GM19438 (cell line): Measurements from ENCODE around the gene TYRP1.
"Not testable (repeated sequence)": the region's sequence is repeated elsewhere in the genome, so short reads cannot be mapped to it uniquely, and the experiment has no call there.

Source experiments
- ATAC-seq: cut with Tn5 transposase; IDR thresholded peaks from one replicate; pipeline ENCODE4 v1.9.1; 2021; ENCODE audit warnings: low read depth; ENCODE audit not compliant: unreplicated experiment

The TYRP1 gene

DNA sequence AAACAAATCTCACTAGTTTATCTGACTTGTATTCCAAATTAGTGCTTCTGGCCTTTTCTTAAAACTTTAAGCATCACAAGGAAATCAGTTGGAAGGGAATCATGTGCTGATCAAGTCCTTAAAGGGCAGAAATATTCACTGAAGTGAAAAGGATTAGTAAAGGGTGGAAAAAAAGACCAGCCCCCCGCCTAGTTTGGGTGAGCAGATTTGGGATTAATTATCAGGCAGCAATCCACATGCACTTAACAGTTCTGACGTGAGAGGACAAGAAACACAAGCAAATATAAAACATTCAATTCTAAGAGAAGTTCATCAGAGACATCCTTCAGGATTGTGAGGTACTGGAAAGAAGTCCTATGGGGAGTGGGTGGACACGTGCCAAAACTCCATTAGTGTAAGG lies at the start of gene TYRP1:
Gene TYRP1, plus strand, starts transcription at position 245 of the 400 bp plus-strand sequence. CDS start 612 bp downstream, outside the sequence.
- no peak for ATAC-seq

GRCh38 chr9:12643686-12644085 lies 49.5 kb upstream of the TYRP1 start:
- no peak for ATAC-seq

- ATAC-seq: no peak
Measured at GRCh38 chr9:12648925-12649324, 44.3 kb upstream of the TYRP1 start.

GRCh38 chr9:12651125-12651524 lies 42.1 kb upstream of the TYRP1 start:
- no peak for ATAC-seq

- no peak for ATAC-seq
Measured at GRCh38 chr9:12652973-12653372, 40.2 kb upstream of the TYRP1 start.

DNA sequence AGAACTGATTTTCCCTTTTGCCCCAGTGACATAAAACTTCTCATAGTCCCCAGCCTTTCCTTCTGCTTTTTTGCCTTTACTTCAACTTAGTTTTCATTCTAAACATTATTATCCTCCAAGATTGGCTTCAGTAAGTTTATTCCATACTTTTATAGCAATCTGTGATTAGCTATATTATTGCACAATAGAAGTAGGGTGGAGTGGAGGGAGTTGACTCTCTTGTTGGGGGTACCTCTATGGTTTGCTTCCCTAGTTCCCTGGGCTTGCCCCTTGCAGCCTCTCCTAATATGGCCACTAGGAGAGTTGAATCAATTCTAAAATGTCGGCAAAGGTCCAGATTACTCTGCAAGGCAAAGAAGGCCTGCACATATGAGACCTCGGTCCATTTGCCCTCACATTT lies 36.4 kb upstream of the TYRP1 start:
- no peak for ATAC-seq

- no peak for ATAC-seq
Measured at GRCh38 chr9:12657233-12657632, 36.0 kb upstream of the TYRP1 start.

DNA sequence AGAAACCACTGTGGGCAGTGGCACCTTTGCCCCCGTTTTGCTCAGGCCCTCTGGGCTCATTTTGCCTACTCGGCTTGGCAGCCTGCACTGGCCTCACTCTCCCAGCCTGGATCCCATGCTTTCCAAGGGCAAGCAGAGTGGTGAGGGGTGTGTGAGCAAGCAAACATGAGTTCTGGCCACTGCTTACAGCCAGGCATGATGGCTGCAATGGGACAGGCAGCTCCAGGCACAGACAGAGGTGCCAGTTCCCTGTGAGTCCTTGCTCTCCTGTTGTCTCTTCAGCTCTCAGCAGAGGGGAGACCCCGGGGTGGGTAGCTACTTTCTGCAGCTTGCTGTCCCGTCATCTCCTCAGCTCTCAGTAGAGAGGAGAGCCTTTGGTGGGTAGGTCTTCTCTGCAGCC lies 35.2 kb upstream of the TYRP1 start:
- ATAC-seq: no peak

- no peak for ATAC-seq
Measured at GRCh38 chr9:12658531-12659209, 34.5 kb upstream of the TYRP1 start.

DNA sequence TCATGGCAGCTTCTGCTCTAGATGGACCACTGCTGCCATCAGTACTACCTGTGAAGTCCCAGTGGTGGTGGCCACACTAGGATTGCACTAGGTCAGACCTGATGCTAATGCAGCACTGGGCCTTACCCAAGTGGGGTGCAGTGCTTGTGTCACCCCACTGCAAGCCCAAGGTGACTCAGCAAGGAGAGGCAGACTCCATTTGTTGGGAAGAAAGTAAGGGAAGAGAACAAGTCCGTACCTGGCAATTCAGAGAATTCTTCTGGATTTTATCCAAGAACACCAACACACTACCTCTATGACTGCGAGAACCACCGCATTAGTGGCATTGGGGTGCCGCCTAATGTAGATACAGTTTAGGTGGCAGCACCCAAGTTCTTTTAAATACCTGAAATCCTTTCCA lies 34.0 kb upstream of the TYRP1 start:
- ATAC-seq: no peak

DNA sequence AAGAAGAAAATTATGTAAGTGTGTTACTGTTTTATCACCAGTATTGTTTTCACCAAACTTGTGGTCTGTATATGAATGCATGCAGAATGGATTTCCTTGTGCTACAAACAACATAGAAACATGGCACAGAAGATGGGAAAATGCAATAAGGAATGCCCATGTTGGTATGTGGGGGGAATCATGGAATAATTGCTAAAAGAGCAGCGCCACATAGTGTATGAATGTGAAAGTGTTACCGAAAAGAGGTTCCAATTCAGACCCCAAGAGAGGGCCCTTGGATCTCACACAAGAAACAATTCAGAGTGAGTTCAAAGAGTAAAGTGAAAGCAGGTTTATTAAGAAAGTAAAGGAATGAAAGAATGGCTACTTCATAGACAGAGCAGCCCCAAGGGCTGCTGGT lies 26.4 kb upstream of the TYRP1 start:
- ATAC-seq: no peak

- ATAC-seq: no peak
Measured at GRCh38 chr9:12667892-12668291, 25.3 kb upstream of the TYRP1 start.

DNA sequence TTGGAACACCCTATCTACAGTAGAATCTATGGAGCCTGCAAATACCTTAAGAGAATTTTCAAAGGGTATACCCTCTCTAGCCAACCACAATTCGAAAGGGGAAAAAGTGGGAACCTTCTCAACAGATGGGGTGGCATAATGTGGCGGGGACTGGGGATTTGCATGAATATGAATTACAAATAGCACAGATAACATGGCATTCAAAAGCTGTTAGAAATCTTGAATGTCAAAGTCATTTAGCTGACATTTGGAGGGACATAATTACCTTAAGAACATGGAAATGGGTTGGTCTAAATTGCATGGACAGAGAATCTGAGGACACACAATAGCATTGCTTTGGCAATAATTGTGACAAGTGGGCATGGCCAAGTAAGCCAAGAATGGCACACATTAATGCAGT lies 23.2 kb upstream of the TYRP1 start:
- ATAC-seq: no peak

GRCh38 chr9:12674961-12675360 lies 18.2 kb upstream of the TYRP1 start:
- no peak for ATAC-seq

DNA sequence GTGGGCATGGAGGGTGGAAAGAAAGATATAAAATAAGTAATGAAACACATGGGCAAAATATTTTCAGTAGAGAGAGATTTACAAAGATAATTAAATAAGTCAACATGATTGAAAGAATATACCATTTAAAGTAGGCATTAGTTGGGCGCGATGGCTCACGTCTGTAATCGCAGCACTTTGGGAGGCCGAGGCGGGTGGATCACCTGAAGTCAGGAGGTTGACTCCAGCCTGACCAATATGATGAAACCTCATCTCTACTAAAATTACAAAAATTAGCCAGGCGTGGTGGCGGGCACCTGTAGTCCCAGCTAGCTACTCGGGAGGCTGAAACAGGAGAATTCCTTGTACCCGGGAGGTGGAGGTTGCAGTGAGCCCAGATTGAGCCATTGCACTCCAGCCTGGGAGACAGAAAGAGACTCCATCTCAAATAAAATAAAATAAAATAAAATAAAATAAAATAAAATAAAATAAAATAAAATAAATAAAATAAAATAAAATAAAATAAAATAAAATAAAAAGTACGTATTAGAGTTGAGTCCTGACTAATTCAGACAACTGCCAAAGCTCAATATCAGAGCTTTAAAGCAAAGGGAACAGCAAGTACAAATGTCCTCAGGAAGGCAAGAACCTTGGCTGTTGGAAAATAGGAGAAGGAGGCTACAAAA lies 15.6 kb upstream of the TYRP1 start:
- not testable (repeated sequence) for ATAC-seq

DNA sequence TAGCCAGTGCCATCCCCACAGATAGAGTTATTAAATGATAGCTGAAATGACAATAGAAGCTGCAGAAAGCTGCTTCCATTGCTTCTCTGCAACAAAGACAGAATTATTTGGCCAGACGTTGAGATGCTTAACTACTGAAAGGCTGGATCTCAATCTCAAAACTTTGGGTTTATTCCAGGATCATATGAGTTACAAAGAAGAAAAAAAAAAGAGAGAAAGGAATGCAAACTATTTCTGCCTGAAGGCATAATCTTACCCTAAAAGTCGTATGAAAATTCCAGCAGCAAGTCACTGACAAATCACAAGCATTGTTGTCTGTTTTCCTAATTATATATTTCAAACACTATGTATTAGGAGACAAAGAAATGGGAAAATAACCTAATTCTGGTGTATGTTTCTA lies 12.8 kb upstream of the TYRP1 start:
- ATAC-seq: no peak

DNA sequence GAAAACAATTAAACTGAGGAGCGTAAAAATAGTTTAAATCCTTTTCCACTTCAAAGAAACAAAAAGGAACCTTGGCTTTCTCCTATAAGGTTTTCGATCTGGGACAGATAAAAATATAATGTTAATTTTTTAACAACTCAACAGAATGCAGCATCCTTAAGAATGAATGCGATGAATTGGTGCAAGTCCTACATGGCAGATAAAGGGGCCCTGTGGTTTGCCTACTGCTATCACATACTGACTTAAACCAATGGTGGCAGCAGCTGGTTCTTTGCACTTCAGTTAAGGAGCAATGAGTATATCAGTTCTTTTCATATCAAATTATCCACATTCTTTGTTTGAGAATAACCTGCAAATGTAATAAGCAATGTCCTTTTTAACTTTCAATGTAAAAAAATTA lies 12.4 kb upstream of the TYRP1 start:
- no peak for ATAC-seq

GRCh38 chr9:12681620-12682019 lies 11.6 kb upstream of the TYRP1 start:
- no peak for ATAC-seq

DNA sequence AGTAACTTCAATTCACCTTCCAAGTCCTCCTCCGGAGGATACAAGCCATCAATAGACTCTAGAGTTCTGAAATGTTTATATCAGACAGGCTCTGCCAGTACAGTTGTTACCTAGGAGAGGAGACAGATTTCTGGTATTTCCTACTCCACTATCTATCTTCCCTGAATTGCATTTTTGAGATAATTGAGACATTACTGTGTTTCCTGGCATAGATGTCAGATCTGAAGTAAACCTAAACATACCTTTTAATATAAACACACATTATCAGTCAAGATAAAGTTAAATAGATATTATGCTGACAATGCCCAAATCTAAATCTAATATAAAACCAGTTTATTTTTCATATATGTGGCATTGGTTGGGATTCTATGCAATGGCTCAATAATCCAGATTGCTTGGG lies 8.2 kb upstream of the TYRP1 start:
- no peak for ATAC-seq

DNA sequence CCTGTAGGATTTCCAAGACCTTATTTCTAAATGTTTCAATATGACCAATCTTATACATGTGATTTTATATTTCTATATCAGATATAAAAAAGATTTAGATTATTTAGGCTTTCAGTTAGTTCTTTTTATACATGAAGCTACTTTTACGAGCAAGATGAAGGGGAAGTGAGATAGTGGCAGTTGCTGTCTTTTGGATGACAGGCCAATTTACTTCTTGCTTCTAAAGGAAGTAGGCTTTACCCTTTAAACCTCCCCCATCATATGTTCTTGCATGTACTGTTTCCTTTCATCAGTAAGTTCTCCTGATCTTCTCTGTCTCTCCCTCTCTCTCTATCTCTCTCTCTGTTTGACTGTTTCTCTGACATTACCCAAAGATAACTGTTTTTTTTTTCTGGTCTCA lies 4.0 kb upstream of the TYRP1 start:
- no peak for ATAC-seq

DNA sequence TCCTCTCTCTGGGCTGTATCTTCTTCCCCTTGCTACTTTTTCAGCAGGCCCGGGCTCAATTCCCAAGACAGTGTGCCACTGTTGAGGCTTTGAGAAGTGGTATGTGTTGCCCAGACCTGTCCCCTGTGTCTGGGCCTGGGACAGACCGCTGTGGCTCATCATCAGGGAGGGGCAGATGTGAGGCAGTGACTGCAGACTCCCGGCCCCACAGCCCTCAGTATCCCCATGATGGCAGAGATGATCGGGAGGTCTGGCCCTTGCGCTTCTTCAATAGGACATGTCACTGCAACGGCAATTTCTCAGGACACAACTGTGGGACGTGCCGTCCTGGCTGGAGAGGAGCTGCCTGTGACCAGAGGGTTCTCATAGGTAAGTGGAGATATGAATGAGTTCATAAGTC lies 828 bp downstream of the TYRP1 start:
- ATAC-seq: no peak

GRCh38 chr9:12695474-12695873 lies 2.3 kb downstream of the TYRP1 start:
- no peak for ATAC-seq
